8988T (cell line): ENCODE results near the gene PLSCR2.
"Not testable (repeated sequence)": the region's sequence is repeated elsewhere in the genome, so short reads cannot be mapped to it uniquely, and the experiment has no call there.

ENCODE experiments used
- DNase-seq: peaks from one replicate; pipeline ENCODE4 v3.0.0; 2011

The PLSCR2 gene

GRCh38 chr3:146412711-146413110 is 56.6 kb downstream of the PLSCR2 start:
- DNase-seq: not testable (repeated sequence)

- DNase-seq: no peak
Observed at GRCh38 chr3:146407956-146408355, 61.4 kb downstream of the PLSCR2 start.

- no peak for DNase-seq
Observed at GRCh38 chr3:146404436-146404835, 64.9 kb downstream of the PLSCR2 start.

GRCh38 chr3:146403792-146404191 is 65.6 kb downstream of the PLSCR2 start:
- no peak for DNase-seq

GRCh38 chr3:146396792-146397191 is 72.6 kb downstream of the PLSCR2 start:
- DNase-seq: no peak

GRCh38 chr3:146395164-146395563 is 74.2 kb downstream of the PLSCR2 start:
- DNase-seq: no peak

- no peak for DNase-seq
Observed at GRCh38 chr3:146390957-146391356, 78.4 kb downstream of the PLSCR2 start.

- DNase-seq: no peak
Observed at GRCh38 chr3:146390006-146390772, 79.2 kb downstream of the PLSCR2 start.

GRCh38 chr3:146387566-146387965 is 81.8 kb downstream of the PLSCR2 start:
- DNase-seq: no peak

GRCh38 chr3:146386936-146387335 is 82.4 kb downstream of the PLSCR2 start:
- no peak for DNase-seq

GRCh38 chr3:146384786-146385185 is 84.6 kb downstream of the PLSCR2 start:
- no peak for DNase-seq
